NOMO-1 treated with dmso at 0.1 percent for 144 hours (cell line): ENCODE data around the gene CD44.
A peak's percentile ranks its signal among the peaks of the same experiment; 100 is the strongest.

ENCODE experiments used
- DNase-seq: peaks from one replicate; lab custom pipeline; 2025; ENCODE audit not compliant: unreplicated experiment; lab: John Stamatoyannopoulos, UW

Gene CD44

DNA sequence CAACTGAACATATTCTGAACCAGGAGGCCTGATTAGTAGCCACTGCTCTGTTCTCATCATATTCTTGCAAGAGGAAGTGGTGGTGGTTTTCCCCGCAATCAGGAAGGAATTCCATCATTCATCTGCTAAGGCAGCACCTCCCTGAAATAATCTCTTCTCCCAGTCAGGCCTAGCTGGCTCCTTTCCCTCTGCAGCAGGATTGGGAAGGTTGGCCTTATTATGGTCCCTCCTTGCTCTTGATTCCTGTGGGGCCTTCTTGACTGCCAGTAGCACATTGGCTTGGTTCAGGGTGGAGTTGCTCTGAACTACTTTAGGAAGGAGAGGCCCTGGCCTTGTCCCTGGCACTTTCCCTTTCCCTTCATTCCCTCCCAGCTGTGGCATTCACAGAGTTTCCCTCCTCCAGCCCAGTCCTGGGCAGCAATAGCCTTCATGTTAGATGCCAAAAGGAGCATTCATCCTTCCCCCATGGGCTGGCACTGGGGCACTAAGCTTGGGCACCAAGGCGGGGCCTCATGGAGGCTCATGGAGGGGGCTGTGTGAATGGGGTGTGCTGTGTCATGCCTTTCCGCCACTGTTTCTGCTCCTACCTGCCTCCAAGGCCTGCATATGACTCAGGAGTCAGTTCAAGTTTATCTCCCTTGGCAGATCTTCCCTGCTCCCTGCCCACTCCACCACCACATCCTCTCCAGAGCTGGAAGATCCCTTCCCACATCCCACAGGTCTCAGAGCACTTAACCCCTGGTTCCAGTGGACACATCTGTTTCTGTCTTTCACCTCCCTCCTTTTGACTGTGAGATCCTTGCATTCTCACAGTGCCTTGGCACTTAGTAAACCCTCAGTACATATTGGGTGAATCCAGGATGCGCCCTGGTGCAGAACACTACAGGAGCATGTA is 27.6 kb upstream of the CD44 start:
- DNase-seq: no peak

DNA sequence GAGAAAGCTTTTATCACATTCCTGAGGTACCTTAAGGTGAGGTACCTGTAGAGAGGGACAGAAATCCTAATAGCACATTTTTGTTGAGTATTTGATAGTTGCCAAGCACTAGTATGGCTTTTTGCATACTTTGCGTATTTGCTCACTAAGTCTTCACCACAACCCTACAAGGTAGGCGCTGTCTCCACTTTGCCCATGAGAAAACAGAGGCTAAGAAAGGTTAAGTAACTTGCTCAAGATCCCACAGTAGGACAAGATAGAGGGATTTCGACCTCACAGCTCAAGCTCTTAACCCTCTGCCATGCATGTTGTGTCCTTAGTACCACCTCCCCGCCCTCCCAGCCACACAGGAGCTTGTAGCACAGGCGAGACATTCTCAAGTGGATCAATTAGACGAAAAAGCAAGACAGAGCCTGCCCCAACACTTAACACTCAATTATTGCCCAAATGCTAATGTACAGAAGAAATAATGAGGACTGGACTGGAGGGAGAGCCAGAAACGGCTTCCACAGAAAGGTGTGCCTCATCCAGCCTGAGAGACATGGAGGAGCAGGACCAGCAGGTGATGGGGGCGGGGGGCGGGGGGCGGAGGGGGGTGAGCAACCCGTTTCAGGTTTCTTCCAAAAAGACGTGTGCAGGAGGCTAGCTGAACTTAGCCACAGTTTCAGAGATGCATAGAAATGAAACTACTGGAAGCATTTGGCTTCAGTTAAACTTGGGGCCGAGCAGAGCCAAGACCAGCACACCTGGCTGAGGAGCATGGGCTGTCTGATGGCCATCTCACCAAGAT is 26.7 kb upstream of the CD44 start:
- DNase-seq: no peak

DNA sequence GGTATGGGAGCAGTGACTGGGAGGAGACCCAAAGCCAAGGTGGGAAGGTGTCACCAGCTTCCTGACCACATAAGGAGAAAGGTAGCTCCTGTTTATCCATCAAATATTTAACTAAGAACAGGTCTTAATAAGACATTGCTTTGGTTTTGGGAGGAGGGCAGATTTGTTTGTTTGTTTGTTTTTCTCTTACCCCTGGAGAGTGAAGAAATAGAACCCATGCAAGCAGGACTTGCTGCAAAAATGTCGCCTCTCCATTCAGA is 26.2 kb upstream of the CD44 start:
- no peak for DNase-seq

DNA sequence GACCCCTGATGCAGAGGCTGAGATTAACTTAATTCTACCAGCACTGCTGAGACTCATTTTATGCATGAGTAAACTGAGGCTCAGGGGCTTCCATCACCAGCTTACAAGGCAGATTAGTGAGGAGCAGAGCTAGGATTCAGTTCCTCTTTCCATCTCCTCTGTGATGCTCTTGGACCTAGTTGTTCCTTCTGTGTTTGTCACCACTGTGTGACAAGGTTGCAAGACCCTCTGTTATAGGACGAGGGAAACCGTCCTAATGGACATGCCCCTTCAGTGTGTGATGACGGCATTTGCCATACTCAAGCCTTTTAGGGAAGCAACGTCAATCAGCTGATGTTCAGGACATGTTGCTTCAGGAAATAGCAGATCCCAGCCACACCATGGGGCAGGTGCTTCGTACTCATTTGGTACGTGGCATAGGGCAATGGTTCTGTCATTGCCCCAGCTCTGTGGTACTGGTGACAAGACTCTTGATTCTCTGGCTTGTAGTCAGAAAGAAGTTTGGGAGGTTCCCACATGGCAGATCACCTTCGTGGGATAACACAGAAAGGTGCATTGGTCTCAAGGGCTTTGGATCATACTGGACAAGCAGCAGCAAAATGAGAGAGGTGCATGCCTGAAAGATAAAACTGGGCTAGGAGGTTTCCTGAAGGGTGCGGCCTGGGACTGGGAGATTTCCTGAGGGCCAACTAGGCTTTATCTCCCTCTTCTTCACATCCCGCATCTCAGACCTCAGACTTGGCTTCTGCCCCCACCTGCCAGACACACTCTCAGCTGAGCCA is 23.9 kb upstream of the CD44 start:
- DNase-seq: peak; percentile 35

DNA sequence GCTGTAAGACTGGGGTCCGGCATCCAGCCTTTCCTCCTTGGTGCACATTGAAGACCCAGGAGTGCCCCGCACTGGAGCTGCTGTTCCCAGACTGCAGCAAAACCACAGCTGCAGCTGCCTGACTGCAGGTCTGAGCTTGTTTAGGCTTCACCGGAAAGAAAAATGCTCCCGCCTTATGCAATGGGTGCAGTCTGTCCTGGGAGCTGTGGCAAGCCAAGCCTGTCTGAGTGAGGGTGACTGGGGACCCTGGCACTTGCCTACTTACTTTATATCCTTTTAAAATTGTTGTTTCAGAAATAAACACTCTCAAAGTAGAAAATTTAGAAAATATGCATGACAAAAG is 23.3 kb upstream of the CD44 start:
- DNase-seq: no peak

DNA sequence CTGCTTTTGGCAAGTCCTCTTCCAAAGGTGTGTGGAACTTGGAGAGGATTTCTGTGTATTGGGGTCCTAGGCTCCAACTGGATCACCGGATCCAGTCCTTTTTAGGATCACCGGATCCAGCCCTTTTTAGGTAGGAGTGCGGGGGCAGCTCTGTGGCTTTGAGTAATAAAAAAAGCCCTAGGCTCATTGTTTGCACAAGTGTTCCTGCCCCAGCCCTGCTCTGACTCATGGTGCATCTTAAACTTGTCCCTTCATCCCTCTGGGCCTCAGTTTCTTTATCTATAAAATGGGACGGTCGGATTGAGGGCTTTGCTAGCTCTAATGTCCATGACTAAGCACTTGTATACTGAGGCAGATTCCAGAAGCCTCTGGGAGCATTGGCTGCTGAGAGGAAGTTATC is 22.7 kb upstream of the CD44 start:
- DNase-seq: no peak

DNA sequence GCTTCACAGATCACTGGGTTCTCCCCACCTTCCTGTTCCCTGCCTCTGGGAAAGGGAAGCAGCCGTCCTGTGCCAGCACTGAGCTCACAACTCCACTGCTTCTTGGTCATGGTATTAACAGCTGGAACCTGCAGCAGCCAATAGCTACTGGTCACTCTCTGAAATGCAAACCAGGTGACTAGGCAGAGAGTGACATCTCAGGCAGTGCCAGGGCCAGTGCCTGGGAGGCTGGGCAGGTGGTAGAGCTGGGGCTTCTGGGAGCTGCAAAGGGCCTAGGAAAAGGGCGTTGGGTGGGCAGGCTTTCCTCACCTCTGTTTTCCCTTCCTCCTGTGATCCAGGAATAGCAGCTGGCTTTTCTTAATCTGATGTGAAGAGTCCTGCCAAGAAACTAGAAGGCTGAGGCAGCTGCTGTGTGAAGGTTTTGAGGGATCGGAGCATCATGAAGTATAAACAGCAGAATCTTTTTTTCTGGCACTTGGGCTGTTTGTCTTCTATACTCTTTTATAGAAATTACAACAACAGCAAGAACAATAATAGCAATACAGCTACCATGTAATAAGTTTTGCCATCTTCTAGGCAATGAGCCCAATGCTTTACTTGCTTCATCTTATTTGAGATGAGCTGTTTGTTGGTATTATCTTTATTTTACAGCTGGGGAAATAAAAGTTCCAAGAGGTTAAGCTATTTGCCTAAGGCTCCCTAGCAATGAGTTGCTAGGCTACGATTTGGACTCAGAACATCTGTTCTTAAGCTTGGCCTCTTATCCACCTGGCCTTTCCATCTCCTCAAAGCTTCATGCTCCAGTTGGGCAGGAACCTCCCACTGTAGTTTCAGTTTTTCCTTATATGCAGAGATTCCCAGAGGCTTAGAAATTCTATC is 22.0 kb upstream of the CD44 start:
- no peak for DNase-seq

DNA sequence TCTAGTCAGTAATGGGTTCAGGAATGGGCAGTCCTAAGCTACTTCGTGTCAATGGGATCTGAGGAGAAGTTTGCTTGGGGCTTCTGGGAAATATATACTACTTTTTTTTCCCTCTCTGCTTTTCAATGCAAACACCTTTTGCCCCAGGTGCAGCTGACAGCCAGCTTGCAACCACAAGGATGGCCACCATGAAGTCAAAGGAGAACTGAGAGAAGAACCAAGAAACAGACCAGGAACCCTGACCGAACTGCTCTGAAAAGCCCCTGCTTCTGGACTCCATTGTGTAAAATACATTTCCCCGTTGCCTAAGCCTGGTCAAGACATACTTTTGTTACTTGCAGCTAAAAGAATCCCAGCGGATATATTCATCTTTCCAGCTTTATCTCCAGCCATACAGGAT is 20.1 kb upstream of the CD44 start:
- no peak for DNase-seq

DNA sequence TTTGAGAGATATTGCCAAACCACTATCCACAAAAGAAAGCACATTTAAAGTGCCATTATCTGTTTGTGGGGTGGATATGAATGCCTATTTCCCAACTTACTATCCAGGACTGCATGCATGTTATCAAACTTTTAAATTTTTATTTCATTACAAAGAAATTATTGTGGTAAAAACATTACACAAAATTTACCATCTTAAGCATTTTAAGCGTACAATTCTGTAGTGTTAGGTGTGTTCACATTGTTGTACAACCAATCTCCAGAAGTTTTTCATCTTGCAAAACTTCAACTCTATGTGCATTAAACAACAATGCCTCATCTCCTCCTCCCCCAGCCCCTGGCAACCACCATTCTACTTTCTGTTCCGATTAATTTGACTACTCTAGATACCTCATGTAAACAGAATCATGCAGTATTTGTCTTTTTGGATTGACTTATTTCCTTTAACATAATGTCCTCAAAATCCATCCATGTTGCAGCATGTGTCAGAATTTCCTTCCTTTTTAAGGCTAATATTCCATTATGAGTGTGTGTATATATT is 17.6 kb upstream of the CD44 start:
- no peak for DNase-seq

DNA sequence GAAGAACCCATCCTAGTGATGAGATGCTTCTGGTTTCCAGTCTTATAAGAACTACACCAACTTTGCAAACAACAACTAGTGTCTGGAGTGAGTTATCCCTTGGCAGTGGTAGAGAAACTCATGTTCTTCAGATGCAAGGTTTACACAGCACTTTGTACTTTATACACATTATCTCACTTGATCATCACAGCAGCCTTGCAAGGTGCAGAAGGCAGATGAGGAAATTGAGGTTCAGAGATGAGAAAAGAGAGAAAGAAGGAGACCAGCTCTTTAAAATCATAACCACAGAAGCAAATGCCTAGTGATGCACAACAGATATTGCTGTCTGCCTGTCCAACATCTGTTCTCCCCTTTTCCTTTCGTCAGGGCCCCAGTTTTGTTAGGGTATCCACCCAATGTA is 16.7 kb upstream of the CD44 start:
- no peak for DNase-seq

DNA sequence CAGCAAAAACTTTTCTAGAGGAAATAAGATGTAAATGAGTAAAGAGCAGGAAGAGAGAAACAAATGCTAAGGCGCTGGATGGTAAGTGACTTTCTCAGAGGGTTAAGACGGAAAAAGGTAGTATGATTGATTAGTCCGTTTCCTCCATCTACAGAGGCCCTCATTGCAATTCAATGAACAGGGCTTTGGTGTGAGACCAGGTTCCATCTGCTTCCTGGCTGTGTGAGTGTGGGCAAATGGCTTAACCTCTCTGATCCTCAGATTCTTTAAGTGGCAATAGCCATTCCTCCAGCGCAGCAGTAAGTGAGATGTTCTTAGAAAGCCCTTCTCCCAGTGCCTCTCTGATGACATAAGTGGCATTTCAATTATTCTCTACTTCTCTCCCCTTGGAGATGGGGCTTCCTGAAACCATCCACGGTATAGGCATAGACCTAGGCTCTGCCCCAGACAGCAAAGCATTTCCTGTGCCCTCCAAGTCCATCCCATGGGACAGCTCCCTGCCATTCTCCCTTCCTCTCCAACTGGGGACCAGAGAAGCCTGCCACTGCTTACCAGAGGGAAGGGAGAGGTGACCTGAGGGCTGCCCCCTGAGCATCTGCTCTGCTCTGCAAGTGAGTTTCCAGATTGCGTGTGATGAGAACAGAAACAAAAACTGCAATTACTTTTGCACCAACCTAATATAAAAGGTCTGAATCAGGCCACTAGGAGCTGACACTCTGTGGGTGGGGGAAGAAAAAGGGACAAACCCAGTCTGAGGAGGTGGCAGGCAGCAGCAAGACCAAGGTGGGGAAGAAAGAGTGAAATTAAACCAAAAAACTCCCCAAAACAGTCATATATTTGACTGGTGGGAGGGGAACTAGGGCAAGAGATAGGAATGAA is 12.7 kb upstream of the CD44 start:
- DNase-seq: no peak

DNA sequence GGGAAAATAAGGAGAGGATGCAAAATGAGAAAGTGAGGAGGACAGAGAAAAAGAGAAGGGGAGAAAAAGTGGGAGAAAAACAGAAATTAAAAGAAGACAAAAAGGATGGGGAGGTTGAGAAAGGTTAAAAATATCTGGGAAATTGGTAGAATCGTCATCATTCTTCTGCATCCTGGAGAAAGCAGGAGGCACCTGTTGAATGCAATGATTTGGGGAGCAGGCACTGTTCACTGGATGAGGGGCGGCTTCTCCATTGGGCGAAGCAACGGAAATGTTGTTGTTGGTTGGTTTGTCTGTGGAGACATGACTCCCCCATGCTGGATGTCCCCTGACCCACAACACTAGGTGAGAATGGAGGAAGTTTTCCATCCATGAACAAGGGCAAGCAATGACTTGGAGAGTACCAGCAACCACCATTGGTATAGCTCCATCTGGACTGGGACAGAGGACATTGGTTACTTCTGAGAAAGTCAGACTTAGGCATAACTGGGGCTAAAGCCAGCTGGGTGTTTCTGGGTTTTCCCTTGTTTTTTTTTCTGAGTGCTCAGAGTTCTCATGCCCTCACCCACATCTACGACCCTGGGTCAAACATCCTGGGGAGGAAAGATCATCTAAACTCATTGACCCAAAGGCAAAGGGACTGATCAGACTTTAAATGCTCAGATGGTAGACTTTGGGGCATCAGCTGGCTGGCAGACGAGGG is 11.9 kb upstream of the CD44 start:
- no peak for DNase-seq

DNA sequence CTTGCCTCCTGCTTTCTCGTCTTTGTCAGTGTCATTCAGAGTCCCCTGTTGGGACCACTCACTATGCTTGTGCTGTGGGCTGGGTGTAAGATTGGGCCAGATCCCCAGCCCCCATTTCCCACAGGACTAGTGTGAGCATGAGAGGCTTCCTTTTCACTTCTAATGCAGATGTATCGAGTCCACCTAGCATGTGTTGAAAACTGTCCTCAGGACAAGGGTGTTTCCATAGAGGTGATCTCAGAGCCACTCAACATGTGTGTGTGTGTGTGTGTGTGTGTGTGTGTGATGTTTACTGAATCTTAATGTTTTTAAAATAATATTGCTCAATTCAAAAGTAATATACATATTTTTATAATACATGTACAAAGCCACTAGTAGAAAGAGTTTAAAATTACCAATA is 11.4 kb upstream of the CD44 start:
- DNase-seq: no peak

DNA sequence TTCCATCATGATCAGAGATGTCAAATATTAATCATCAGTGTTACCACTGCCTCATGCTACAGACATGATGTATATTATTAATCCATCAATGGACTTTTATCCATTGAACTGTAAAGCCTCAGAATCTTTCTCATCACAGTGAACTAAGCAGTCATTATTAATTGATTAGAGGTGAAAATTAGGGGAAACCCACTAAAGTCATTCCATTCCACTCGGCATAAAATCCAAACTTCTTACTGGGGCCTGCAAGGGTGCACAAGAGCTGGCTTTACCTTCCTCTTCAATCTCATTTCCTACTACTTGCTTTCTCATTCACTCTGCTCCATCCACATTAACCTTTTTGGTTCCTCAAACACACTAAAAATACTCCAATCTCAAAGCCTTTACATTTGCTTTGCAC is 7.9 kb upstream of the CD44 start:
- no peak for DNase-seq

DNA sequence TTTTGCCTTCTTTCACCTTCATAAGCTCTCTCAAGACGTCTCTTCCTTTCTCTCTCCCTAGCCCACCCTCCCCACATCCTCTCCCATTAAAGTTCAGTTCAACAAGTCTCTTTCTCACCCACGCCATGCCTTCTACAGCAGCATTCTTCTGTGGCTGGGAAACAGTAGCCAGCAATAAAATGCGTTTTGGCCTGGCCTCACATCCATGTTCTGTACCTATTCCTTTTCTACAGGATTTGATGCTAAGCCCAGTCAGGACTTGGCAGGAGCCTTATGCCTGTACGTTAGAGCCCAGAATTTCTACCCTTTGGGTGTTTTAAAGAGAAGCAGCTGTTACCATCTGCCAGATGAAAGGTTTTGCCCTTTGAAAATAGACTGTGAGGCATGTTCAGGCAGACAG is 7.1 kb upstream of the CD44 start:
- no peak for DNase-seq

DNA sequence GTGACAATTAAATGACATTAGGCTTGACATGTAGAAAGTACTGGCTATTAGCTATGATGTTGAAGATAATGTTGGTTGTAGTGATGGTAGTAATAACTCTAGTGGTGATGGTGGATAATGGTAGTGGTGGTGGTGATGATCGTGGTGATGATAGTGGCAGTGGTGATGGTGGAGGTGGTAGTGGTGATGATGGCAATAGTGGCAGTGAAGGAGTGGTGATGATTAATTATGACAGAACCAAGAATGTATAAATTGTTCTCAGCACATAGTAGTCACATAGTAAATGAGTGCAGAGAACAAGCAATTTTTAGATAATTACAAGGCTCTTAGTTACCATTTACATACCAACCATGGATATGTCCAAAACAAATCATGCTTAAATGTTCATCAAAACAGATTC is 5.3 kb upstream of the CD44 start:
- DNase-seq: no peak

DNA sequence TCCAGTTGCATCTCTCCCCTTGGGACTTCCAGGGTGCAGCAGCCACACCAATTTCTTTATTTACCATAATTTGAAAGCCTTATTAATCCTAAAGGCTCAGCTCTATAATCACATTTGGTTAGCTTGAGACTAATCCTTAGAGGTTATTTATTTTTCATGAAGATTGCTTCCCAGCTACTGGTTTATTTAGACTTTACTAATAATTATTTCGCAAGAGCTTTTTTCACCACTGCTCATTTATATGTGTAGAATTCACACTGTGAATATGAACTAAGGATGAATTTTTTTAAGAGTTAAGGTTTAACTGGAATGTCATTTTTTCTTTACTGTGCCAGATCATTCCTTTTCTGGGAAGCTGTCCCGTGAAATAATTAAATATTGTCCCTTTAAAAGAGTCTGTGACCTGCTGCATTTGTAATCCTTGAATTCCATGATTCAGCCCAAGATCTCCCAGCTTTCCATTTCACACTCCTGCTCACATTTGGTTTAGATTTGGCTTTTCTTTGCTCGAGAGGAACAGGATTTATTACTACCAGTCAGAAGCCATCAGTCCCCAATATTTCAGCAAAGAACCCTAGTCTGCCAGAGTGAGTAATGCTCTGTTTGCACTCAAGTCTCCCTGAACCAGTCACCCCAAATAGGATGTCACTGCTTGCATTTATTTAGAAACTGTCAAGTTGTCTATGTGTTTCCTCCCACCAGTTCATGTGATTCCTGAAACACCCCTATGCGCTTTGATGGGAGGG is 4.4 kb upstream of the CD44 start:
- no peak for DNase-seq

DNA sequence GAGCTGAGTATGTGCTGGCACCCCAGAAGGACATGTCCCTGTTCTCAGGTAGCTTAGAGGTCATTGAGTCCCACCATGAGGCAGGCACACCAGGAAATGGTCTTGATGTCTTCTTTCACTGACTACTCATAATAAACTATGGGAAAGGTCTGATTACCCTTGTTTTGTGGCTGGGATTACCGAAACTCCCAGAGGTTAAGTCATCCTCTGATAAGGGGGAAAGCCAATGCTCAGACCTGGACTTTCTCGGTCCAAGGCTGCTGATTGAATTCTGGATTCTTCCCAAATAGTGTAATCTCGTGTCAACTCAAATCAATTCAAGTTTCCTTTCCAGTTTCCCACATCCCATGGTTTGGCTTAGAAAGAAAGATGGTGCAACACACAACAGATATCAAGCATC is 3.7 kb upstream of the CD44 start:
- no peak for DNase-seq

DNA sequence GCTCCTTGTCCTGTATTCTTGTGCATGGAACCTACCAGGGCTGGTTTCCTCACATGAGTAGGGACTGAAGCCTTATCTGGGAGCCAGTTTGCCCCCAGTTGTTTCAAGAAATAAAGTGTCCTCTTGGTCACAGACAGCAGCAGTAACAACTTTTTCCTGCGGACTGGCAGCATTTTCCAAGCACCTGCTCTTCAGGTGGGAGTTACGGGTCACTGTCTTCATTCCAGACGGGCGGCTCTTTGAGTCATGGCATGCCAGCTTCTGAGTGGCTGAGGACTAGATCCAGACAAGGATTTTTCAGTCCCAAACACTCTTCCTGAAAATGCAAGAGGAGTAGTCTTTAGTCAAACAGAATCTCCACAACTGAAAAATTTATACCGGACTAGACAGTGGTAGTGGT is 2.7 kb upstream of the CD44 start:
- DNase-seq: no peak
